ENCODE data around the gene PTPN4.

DNA sequence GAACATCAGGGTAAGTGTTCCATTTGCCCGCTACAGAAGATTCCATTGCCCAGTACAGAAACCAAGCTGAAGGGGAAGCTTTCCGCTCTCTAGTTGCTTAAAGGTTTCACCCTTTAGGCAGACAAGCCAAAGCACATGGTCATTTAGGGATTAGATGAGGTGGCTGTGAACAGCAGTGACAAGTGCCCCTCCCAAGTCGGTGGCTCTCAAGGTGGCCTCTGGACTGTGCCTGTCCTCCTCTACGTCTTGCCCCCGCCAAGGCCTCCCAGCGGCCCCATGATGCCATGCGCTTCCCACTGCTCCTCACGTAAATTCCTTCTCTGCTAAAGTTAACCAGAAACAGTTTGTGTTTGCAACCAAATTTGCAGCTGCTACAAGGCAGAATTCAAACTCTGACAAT, 24.2 kb upstream of the PTPN4 start:
- TF ChIP-seq, protein P1, sequence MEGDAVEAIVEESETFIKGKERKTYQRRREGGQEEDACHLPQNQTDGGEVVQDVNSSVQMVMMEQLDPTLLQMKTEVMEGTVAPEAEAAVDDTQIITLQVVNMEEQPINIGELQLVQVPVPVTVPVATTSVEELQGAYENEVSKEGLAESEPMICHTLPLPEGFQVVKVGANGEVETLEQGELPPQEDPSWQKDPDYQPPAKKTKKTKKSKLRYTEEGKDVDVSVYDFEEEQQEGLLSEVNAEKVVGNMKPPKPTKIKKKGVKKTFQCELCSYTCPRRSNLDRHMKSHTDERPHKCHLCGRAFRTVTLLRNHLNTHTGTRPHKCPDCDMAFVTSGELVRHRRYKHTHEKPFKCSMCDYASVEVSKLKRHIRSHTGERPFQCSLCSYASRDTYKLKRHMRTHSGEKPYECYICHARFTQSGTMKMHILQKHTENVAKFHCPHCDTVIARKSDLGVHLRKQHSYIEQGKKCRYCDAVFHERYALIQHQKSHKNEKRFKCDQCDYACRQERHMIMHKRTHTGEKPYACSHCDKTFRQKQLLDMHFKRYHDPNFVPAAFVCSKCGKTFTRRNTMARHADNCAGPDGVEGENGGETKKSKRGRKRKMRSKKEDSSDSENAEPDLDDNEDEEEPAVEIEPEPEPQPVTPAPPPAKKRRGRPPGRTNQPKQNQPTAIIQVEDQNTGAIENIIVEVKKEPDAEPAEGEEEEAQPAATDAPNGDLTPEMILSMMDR (IDR thresholded peaks at IDR 0.05; ENCODE audit: low read length), result no peak
- TF ChIP-seq EZH2 (optimal IDR thresholded peaks at IDR 0.05; ENCODE audit: low read depth, low read length) (no peak), EZH2phosphoT487 (IDR thresholded peaks at IDR 0.05; ENCODE audit: low read length) (no peak)

Measured in MM.1S (cell line).